Aorta (tissue), 5 donors: ENCODE data around the gene DIAPH2. TPM values are rescaled to one million over a fixed set of nuclear protein-coding genes. Genes with fewer than 3 reads are reported as not detected.

Experiments
- ATAC-seq: fragments of 200-7000 bp; cut with Tn5 transposase; one replicate; pipeline ENCODE4 v1.9.1; 2022; ENCODE audit warnings: moderate library complexity; ENCODE audit not compliant: low FRiP score
- DNase-seq, 2 donors: peaks; one replicate each; pipeline ENCODE4 v3.0.0-alpha.2; 2020
- H3K27ac ChIP-seq, 2 donors: one replicate each; pipeline ENCODE4 v1.5.1; 2013; ENCODE audit warnings: low read length in 2 of 2, mild to moderate bottlenecking in 2 of 2, moderate library complexity in 2 of 2, control low read depth in 1 of 2, inconsistent platforms in 1 of 2, low read depth in 1 of 2
- H3K27me3 ChIP-seq, 2 donors: one replicate each; pipeline ENCODE4 v1.6.1; 2013; ENCODE audit warnings: control low read depth in 1 of 2, low read length in 1 of 2, mild to moderate bottlenecking in 1 of 2, moderate library complexity in 1 of 2; ENCODE audit not compliant: insufficient read depth in 2 of 2, control insufficient read depth in 1 of 2
- H3K36me3 ChIP-seq, 2 donors: one replicate each; pipeline ENCODE4 v1.6.1; 2013; ENCODE audit warnings: control low read depth in 1 of 2, low read length in 1 of 2, mild to moderate bottlenecking in 1 of 2; ENCODE audit not compliant: insufficient read depth in 2 of 2, control insufficient read depth in 1 of 2
- H3K4me1 ChIP-seq, 2 donors: one replicate each; pipeline ENCODE4 v1.6.1; 2013; ENCODE audit warnings: low read length in 2 of 2, control low read depth in 1 of 2, mild to moderate bottlenecking in 1 of 2, moderate library complexity in 1 of 2; ENCODE audit not compliant: insufficient read depth in 2 of 2, control insufficient read depth in 1 of 2
- H3K4me3 ChIP-seq, 2 donors: one replicate each; pipeline ENCODE4 v1.5.1; 2013; ENCODE audit warnings: low read length in 2 of 2, control low read depth in 1 of 2, mild to moderate bottlenecking in 1 of 2
- H3K9me3 ChIP-seq: one replicate; pipeline ENCODE4 v1.6.1; 2013; ENCODE audit warnings: mild to moderate bottlenecking, low read length; ENCODE audit not compliant: control insufficient read depth
- WGBS, 2 donors: extraction: QIAGEN DNeasy Blood & Tissue Kit; methylation state at CpG; one replicate each; pipeline ENCODE4 v1.1.7; 2013; 5-methylcytosine and 5-hydroxymethylcytosine counted together
- intact Hi-C, 2 donors: fragments of 100-400 bp; cut with DNase I; formaldehyde crosslinking; loops; one replicate each; pipeline versions ENCODE4 v1.14.2 to v1.15.0; 2022
- polyA plus RNA-seq, 2 donors: library from polyadenylated mRNA; stranded (reverse); fragments of 200-250 nt; gene quantifications; one replicate each; pipeline ENCODE4 v1.2.3, GENCODE V29; 2013
- total RNA-seq, 2 donors: library from RNA; stranded (reverse); fragmentation: NEBNext Ultra II Directional; extraction: Animal tissue kit (Norgen Biotek cat#: 25700); gene quantifications; one replicate each; pipeline ENCODE4 v1.2.1, GENCODE V29; 2021
- donor health status: healthy with polysubstance abuse.
- donor health status: Bipolar disorder and iron deficiency.
- donor health status: DM: no; HTN: no; CAD: no.
- donor health status: DM: no; HTN: no; CAD: no.
- donor health status: DM: yes; HTN: yes; CAD: no.

The DIAPH2 gene
- total and polyA plus RNA-seq, 4 donors: 6.5 to 48.4 (median 29.9) TPM

- ATAC-seq (no peak), DNase-seq (no peak)
- Histone ChIP-seq H3K27me3 (no peaks in the 10 kb centered on the region), H3K36me3 (no peaks in the 10 kb centered on the region), H3K27ac (no peak overlapping the region), H3K4me1 (no peaks in the 10 kb centered on the region), H3K9me3 (no peaks in the 10 kb centered on the region), H3K4me3 (no peak overlapping the region)
- intact Hi-C loops: no loop called here
These were observed 767.6 kb downstream of the DIAPH2 start for GRCh38 chrX:97452283-97452682.

- DNase-seq: no peak
- Histone ChIP-seq H3K4me3 (no peak overlapping the region), H3K36me3 (no peaks in the 10 kb centered on the region), H3K27ac (no peak overlapping the region), H3K9me3 (no peaks in the 10 kb centered on the region), H3K27me3 (no peaks in the 10 kb centered on the region), H3K4me1 (no peaks in the 10 kb centered on the region)
- ATAC-seq: no peak
- intact Hi-C loops: no loop called here
- 97 to 100% methylated on average over 1 of the region's 1 CpG for WGBS, 2 donors
These were observed 777.1 kb downstream of the DIAPH2 start for GRCh38 chrX:97461763-97462162.

DNA sequence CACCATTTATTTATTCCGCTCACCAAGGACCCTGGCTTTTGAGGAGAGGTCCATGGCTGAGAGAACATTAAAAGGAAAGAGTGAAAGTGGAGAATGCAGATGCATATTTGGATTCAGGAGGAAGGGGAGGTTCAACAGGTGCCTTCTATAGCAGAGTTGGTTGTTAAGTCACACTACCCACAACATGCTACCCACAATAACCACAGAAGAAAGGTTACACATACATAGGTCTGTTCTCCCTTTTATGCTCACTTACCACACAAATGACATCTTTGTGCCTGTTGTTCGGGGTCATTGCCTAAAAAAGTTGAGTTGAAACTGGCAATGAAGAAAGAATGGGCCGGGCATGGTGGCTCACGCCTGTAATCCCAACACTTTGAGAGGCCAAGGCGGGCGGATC is 786.4 kb downstream of the DIAPH2 start:
- Histone ChIP-seq H3K27ac (no peak overlapping the region), H3K4me3 (no peak overlapping the region)

GRCh38 chrX:97474933-97475332 is 790.3 kb downstream of the DIAPH2 start:
- Histone ChIP-seq H3K27me3 (no peaks in the 10 kb centered on the region), H3K27ac (no peak overlapping the region), H3K4me3 (no peak overlapping the region), H3K36me3 (no peaks in the 10 kb centered on the region), H3K9me3 (no peaks in the 10 kb centered on the region), H3K4me1 (no peaks in the 10 kb centered on the region)
- 99 to 100% methylated on average over 3 of the region's 3 CpGs for WGBS, 2 donors
- no peak for ATAC-seq
- no peak for DNase-seq
- intact Hi-C loops: no loop called here

More for the DNA sequence above, 786.4 kb downstream of the DIAPH2 start:
- H3K27me3 ChIP-seq: no peaks in the 10 kb centered on the region
- H3K4me1 ChIP-seq: no peaks in the 10 kb centered on the region
- ATAC-seq: no peak
- DNase-seq: no peak
- H3K36me3 ChIP-seq: no peaks in the 10 kb centered on the region
- H3K9me3 ChIP-seq: no peaks in the 10 kb centered on the region
- intact Hi-C loops: no loop called here
- 93 to 100% methylated on average over 6 of the region's 6 CpGs for WGBS, 2 donors

DNA sequence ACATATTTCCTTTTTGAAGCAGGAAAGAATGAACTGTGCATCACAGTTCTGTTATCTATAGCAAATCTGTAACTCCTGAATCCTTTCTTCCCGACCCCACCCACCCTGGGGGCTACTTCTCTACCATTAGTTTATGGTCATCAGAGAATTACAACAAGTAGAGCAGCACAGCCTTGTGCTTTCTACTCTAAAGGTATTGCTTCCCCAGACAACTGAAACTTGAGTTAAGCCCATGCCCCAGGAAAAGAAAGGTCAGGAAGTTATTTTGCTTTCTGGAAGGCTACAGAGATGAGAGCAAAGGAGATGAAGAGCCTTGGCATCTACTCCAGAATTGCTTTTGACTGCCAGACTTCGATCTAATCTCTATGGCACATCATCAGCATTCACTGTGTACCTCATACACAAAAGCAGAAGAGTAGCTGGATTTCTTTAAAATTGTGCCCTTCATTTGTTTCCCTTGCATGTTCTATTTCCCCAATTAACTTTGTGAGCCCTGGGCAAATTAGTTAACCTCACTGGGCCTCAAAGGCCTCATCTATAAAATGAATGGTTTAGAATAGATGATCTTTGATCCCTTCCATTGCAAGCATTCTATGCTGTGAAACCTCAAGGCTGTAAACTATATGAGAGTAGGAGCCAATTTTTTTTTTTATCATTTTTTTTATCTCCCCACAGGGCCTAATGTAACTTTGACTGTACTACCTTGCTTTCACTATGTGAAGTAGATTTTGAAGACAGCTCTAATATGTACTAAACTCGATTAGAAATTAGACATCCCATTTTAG is 794.7 kb downstream of the DIAPH2 start:
- Histone ChIP-seq H3K4me3 (no peak overlapping the region), H3K27me3 (no peaks in the 10 kb centered on the region), H3K4me1 (no peaks in the 10 kb centered on the region), H3K36me3 (no peaks in the 10 kb centered on the region), H3K27ac (no peak overlapping the region), H3K9me3 (no peaks in the 10 kb centered on the region)
- ATAC-seq (no peak), DNase-seq (no peak)
- WGBS, 2 donors: 65 to 79% methylated on average over 3 of the region's 3 CpGs
- intact Hi-C loops: no loop called here

DNA sequence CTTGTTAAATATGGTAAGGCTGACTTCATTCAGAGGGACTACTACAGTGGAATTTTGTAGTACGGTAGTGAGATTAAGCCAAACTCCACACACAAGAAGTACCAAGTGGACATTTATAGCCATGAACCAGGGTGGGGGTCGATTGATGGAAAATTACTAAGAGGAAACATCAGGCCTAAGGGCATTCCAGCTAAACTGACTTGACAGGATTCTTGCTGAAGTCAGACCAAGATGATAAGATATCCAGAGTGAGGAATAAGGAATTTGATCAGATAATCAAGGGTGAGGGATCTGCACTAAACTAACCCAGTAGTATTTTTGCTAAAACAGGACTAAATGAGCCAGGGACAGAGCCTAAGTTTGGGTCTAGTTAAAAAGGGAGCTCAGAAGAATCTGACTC is 796.6 kb downstream of the DIAPH2 start:
- H3K27me3 ChIP-seq: no peaks in the 10 kb centered on the region
- no peaks in the 10 kb centered on the region for H3K36me3 ChIP-seq
- no peak overlapping the region for H3K27ac ChIP-seq
- WGBS, 2 donors: 32 to 49% methylated on average over 2 of the region's 2 CpGs
- no peak for ATAC-seq
- no peaks in the 10 kb centered on the region for H3K9me3 ChIP-seq
- no peaks in the 10 kb centered on the region for H3K4me1 ChIP-seq
- intact Hi-C loops: no loop called here
- H3K4me3 ChIP-seq: no peak overlapping the region
- no peak for DNase-seq

DNA sequence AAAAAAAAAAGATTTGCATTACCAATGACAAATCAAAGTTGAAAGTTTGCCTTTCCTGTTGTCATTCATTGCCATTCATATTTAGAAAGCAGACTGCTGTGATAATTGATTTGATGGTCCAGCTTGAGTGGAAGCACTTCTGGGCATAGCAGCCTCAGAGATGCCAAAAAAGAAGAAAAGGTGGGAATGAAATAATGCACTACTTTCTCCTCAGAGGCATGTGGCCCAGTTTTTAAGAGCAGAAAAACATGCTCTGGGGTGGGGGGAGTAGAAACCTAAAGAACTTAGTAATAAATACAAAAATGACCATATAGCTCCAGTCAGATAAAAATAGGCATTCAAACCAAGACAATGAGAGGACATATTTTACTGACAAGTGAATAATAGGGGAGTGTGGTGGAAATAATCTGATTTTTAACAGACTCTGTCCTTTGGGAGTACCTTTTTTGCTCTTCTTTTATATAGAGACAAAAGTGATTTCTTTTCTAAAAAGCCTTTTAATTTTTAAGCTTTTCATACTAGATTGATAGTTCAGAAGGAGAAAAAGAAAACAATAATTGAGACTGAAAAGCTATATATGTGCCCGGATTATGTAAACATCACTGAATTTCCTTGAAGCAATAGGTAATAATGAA is 798.1 kb downstream of the DIAPH2 start:
- Histone ChIP-seq H3K36me3 (no peaks in the 10 kb centered on the region), H3K4me3 (no peak overlapping the region), H3K27ac (no peak overlapping the region), H3K27me3 (no peaks in the 10 kb centered on the region), H3K9me3 (no peaks in the 10 kb centered on the region), H3K4me1 (no peaks in the 10 kb centered on the region)
- 75 to 76% methylated on average over 1 of the region's 1 CpG for WGBS, 2 donors
- ATAC-seq: no peak
- intact Hi-C loops: no loop called here
- DNase-seq: no peak

DNA sequence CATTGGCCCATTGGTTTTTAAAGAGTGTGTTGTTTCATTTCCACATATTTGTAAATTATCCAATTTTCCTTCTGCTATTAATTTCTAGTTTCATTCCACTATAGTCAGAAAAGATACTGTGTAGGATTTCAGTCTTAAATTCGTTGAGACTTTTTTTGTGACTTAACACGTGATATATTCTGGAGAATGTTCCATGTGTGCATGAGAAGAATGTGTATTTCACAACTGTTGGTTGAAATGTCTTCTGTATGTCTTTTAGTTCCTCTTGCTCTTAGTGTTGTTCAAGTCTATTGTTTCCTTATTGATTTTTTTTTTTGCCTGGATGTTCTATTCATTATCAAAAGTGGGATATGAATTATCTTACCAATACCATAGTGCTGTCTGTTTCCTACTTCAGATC is 806.0 kb downstream of the DIAPH2 start:
- DNase-seq (no peak), ATAC-seq (no peak)
- Histone ChIP-seq H3K4me3 (no peak overlapping the region), H3K27ac (no peak overlapping the region), H3K36me3 (no peaks in the 10 kb centered on the region), H3K27me3 (no peaks in the 10 kb centered on the region), H3K4me1 (no peaks in the 10 kb centered on the region), H3K9me3 (no peaks in the 10 kb centered on the region)
- WGBS, 2 donors: 88 to 97% methylated on average over 2 of the region's 2 CpGs
- intact Hi-C loops: no loop called here

DNA sequence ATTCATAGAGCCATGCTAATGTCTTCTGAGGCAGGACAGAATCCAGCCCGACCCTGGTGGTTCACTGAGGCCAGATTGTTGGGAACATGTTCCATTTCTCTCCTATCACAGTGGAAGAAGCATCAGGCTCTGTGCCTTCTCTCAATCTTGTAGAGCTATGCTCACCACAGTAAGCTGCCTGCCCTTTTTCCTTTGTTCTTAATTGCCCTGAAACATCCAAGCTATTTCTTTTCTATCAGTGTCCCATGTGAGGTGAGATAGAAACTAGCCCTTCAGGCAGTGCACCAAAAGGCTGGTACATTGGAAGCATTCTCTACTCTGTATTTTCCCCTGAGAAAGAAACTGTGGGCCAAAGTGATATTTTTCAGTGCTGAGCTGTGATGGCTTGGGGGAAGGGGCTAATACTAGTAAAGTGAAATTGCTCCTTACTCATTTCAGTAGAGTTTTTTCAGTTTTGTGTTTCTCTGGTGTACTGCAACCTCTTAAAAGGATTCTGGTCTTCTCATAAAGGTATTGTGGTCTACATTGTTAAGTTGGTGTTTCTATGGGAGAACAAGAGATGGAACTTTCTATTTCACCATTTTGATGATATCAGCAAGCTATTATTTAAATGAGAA is 810.2 kb downstream of the DIAPH2 start:
- Histone ChIP-seq H3K4me3 (no peak overlapping the region), H3K9me3 (no peaks in the 10 kb centered on the region), H3K27ac (no peak overlapping the region), H3K4me1 (no peaks in the 10 kb centered on the region), H3K36me3 (no peaks in the 10 kb centered on the region), H3K27me3 (no peaks in the 10 kb centered on the region)
- no peak for ATAC-seq
- DNase-seq: no peak
- intact Hi-C loops: no loop called here
- 77 to 95% methylated on average over 1 of the region's 1 CpG for WGBS, 2 donors
